Upper lobe of right lung (tissue), 1 donor: ENCODE results near the gene FGFBP1. TPM values are rescaled to one million over a fixed set of nuclear protein-coding genes. Genes with fewer than 3 reads are reported as not detected.

Experiments
- ATAC-seq: fragments of 200-7000 bp; cut with Tn5 transposase; one replicate; pipeline ENCODE4 v1.9.1; 2020; ENCODE audit warnings: mild to moderate bottlenecking, moderate library complexity
- DNase-seq: peaks from one replicate; pipeline ENCODE4 v3.0.0-alpha.2; 2020
- H3K27ac ChIP-seq: fragments of 200-600 bp; one replicate; pipeline ENCODE4 v1.8.0; 2022
- H3K27me3 ChIP-seq: fragments of 200-600 bp; one replicate; pipeline ENCODE4 v1.8.0; 2022; ENCODE audit warnings: mild to moderate bottlenecking
- H3K36me3 ChIP-seq: fragments of 200-600 bp; one replicate; pipeline ENCODE4 v1.8.0; 2022
- H3K4me1 ChIP-seq: fragments of 200-600 bp; one replicate; pipeline ENCODE4 v1.8.0; 2022
- H3K4me3 ChIP-seq: fragments of 200-600 bp; one replicate; pipeline ENCODE4 v1.8.0; 2022; ENCODE audit warnings: mild to moderate bottlenecking
- H3K9me3 ChIP-seq: fragments of 200-600 bp; one replicate; pipeline ENCODE4 v1.8.0; 2022
- intact Hi-C: fragments of 100-400 bp; cut with DNase I; formaldehyde crosslinking; loops from one replicate; pipeline ENCODE4 v1.11.0; 2022
- total RNA-seq: library from RNA; stranded (reverse); fragmentation: NEBNext Ultra II Directional; extraction: Animal tissue kit (Norgen Biotek cat#: 25700); gene quantifications from one replicate; pipeline ENCODE4 v1.2.1, GENCODE V29; 2021
- TF ChIP-seq, protein P1 (sequence below): fragments of 200-600 bp; IDR thresholded peaks from one replicate; pipeline ENCODE4 v1.8.0; 2022; ENCODE audit warnings: antibody characterized with exemption
- donor health status: DM: no; HTN: yes; CAD: no; lungs with severe emphysema.

FGFBP1 gene
- total RNA-seq, 1 donor from 2014 or later, result 3.3 TPM

DNA sequence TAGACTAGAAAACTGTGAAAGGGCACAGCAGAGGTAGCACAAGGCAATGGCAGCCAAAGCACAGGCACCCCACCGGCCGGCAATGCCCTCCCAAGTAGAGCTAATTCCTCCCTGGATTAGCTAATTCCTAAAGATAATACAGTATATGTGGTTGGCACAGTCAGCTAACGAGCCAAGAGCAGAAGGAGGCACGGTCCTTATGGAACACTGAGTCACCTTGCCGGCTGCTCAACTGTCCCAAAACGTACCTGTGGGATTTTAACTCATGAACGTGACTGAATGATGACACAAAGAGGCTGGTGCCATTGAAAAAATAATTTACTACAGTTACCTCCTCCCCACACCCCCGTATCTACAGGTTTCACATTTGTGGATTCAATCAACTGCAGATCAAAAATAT, 9.1 kb upstream of the FGFBP1 start:
- TF ChIP-seq, protein P1, sequence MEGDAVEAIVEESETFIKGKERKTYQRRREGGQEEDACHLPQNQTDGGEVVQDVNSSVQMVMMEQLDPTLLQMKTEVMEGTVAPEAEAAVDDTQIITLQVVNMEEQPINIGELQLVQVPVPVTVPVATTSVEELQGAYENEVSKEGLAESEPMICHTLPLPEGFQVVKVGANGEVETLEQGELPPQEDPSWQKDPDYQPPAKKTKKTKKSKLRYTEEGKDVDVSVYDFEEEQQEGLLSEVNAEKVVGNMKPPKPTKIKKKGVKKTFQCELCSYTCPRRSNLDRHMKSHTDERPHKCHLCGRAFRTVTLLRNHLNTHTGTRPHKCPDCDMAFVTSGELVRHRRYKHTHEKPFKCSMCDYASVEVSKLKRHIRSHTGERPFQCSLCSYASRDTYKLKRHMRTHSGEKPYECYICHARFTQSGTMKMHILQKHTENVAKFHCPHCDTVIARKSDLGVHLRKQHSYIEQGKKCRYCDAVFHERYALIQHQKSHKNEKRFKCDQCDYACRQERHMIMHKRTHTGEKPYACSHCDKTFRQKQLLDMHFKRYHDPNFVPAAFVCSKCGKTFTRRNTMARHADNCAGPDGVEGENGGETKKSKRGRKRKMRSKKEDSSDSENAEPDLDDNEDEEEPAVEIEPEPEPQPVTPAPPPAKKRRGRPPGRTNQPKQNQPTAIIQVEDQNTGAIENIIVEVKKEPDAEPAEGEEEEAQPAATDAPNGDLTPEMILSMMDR, result no peak
- intact Hi-C loops, result no loop called here
- Histone ChIP-seq H3K4me1 (no peaks in the 10 kb centered on the region), H3K36me3 (no peaks in the 10 kb centered on the region), H3K4me3 (no peak overlapping the region), H3K9me3 (no peaks in the 10 kb centered on the region), H3K27ac (no peak overlapping the region), H3K27me3 (peaks cover 3% of the 10 kb centered on the region)
- ATAC-seq (no peak), DNase-seq (no peak)

DNA sequence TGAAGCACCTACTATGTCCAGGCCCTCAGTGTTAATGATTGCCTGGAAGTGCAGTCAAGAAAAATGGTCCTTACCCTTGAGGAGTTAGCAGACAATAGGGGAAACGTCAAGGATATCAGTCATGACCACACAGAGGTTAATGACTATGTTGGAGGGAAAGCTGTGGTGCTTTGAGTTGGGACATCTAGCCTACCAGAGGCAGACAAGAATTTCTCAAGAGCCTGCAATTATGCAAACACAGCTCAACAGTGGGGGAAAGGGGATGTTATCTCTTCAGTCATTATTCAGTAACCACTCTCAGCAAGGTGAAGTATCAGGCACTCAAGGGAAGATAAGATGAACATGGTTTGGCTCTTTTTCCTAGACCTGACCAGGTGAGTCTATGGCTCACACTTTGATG, 7.0 kb upstream of the FGFBP1 start:
- ATAC-seq (peak; percentile 81), DNase-seq (no peak)
- Histone ChIP-seq H3K4me1 (no peaks in the 10 kb centered on the region), H3K4me3 (no peak overlapping the region), H3K27ac (no peak overlapping the region), H3K36me3 (no peaks in the 10 kb centered on the region), H3K27me3 (peaks cover 3% of the 10 kb centered on the region), H3K9me3 (no peaks in the 10 kb centered on the region)
- TF ChIP-seq, protein P1, result no peak
- intact Hi-C loops, result no loop called here

GRCh38 chr4:15944895-15945294, 6.4 kb upstream of the FGFBP1 start:
- intact Hi-C loops, result no loop called here
- ATAC-seq, result no peak
- TF ChIP-seq, protein P1, result no peak

DNA sequence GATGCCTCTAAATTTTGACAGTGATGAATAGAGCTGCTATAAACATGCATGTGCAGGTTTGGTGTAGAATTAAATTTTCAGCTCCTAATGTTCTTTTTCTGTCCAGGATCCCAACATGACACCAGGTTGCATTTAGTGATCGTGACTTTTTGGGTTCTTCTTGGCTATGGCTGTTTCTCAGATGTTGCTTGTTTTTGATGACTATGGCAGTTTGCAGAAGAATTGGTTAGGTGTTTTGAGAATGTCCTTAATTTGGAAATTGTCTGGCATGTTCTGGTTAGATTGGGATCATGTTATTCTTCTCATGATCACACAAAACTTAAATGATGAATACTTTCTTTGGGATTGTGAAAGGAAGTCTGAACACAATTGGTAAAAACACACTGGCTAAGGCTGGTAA, 3.7 kb upstream of the FGFBP1 start:
- ATAC-seq (no peak), DNase-seq (no peak)
- H3K27me3 ChIP-seq, result peaks cover 3% of the 10 kb centered on the region
- H3K4me1 ChIP-seq, result no peaks in the 10 kb centered on the region
- TF ChIP-seq, protein P1, result no peak
- H3K27ac ChIP-seq, result no peak overlapping the region
- H3K4me3 ChIP-seq, result no peak overlapping the region
- intact Hi-C loops, result no loop called here
- no peaks in the 10 kb centered on the region for H3K9me3 ChIP-seq
- H3K36me3 ChIP-seq, result no peaks in the 10 kb centered on the region

More at GRCh38 chr4:15944895-15945294, 6.4 kb upstream of the FGFBP1 start:
- H3K4me3 ChIP-seq, result no peak overlapping the region
- H3K27ac ChIP-seq, result no peak overlapping the region
- DNase-seq, result no peak
- H3K27me3 ChIP-seq, result peaks cover 3% of the 10 kb centered on the region
- no peaks in the 10 kb centered on the region for H3K36me3 ChIP-seq
- H3K4me1 ChIP-seq, result no peaks in the 10 kb centered on the region
- no peaks in the 10 kb centered on the region for H3K9me3 ChIP-seq

DNA sequence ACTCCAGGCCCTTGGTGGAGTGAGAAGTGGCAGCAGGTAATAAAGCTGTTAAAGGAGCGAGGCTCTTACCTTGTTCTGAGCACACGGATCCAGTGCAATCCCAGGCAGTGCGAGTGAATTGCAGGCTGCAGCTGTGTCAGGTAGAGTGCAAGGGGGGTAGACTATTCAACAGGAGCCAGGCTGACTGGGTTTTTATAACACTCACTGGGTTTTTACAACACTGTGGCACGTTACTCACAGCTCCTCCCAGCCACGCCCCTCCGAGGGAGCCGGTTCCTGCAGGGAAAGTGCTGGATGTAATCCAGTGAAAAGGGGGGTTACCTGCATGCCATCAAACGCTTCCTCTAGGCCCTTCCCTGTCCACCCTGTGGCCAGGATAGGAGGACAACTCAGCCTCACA, 358 bp downstream of the FGFBP1 start:
- no peaks in the 10 kb centered on the region for H3K36me3 ChIP-seq
- DNase-seq, result peak; percentile 82
- TF ChIP-seq, protein P1, result no peak
- intact Hi-C loops, result no loop called here
- ATAC-seq, result peak; percentile 85
- H3K27me3 ChIP-seq, result no peaks in the 10 kb centered on the region
- H3K4me1 ChIP-seq, result no peaks in the 10 kb centered on the region
- no peak overlapping the region for H3K4me3 ChIP-seq
- H3K9me3 ChIP-seq, result no peaks in the 10 kb centered on the region
- no peak overlapping the region for H3K27ac ChIP-seq

DNA sequence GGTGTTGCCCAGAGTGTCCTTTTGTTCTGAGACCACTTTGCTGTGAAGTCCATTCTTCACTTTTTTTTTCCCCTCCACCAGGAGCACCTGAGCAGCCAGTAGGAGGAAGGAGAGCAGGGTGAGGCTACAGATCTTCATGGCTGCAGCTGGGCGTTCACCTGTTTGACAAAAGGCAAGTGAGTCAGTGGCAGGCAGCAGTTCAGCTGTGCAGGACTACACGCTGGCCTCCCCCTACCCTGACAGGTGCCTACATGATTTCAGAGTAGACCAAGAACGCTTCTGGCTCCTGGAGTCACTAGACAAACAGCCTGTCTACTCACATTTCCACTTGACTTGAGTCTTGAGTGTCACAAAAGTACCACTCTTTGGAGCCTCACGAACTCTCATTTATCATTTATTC, 2.0 kb downstream of the FGFBP1 start:
- intact Hi-C loops, result no loop called here
- ATAC-seq (peak; percentile 67), DNase-seq (no peak)
- no peaks in the 10 kb centered on the region for H3K27me3 ChIP-seq
- no peak overlapping the region for H3K27ac ChIP-seq
- no peaks in the 10 kb centered on the region for H3K4me1 ChIP-seq
- no peak overlapping the region for H3K4me3 ChIP-seq
- no peaks in the 10 kb centered on the region for H3K36me3 ChIP-seq
- no peaks in the 10 kb centered on the region for H3K9me3 ChIP-seq
- TF ChIP-seq, protein P1, result no peak
